ENCODE results near the gene CLRN2.
"Not testable (repeated sequence)": the region's sequence is repeated elsewhere in the genome, so short reads cannot be mapped to it uniquely, and the experiment has no call there.

Gene CLRN2

GRCh38 chr4:17546222-17546621 lies 31.3 kb downstream of the CLRN2 start:
- DNase-seq: no peak

GRCh38 chr4:17546678-17547077 lies 31.7 kb downstream of the CLRN2 start:
- DNase-seq: no peak

- DNase-seq: no peak
These were observed 35.6 kb downstream of the CLRN2 start for GRCh38 chr4:17550549-17550948.

- DNase-seq: no peak
These were observed 37.5 kb downstream of the CLRN2 start for GRCh38 chr4:17552427-17552826.

DNA sequence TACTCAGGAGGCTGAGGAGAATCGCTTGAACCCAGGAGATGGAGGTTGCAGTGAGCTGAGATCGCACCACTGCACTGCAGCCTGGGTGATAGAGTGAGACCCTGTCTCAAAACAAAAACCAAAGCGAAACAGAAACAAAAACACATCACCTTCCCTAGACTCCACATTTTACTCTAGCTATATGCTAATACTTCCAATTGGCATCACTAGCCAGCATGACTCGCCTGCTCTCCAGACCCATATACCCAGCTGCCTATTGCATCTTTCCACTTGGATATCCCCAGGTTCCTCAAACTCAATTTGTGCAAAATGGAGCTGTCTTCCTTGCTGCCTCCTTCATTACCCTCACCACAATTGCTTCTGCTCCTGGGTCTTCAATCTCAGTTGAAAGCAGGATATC lies 39.6 kb downstream of the CLRN2 start:
- DNase-seq: no peak

DNA sequence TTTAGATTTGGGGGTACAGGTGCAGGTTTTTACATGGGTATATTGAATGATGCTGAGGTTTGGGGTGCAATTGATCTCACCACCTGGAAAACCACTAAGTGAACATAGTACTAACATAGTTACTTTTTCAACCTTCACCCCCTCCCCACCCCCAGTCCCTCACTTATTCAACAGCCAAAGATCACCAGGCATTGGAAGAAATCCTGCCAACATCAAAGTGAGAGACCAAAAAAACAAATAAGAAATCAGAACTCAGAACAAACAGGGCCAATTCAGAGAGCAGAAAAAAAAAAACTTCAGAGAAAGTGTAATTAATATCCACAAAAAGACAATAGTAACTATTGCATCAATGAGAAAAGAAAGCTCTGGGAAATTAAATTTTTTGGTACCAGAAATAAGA lies 41.5 kb downstream of the CLRN2 start:
- no peak for DNase-seq

DNA sequence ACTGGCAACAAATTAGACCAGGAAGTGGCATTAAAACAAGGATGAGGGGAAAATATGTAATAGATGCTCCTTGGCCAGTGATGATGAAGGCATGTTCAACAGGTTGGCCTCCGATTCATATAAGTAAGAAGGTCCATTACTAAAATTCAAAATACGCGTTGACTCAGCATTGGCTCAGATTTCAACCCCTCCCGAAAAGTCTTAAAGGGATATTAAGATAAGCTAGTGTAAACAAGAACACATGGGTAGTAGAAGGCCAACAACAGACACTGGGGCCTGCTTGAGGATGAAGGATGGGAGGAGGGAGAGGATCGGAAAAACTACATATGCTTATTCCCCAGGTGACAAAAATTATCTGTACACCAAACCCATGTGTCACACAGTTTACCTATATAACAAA lies 42.9 kb downstream of the CLRN2 start:
- DNase-seq: no peak

DNA sequence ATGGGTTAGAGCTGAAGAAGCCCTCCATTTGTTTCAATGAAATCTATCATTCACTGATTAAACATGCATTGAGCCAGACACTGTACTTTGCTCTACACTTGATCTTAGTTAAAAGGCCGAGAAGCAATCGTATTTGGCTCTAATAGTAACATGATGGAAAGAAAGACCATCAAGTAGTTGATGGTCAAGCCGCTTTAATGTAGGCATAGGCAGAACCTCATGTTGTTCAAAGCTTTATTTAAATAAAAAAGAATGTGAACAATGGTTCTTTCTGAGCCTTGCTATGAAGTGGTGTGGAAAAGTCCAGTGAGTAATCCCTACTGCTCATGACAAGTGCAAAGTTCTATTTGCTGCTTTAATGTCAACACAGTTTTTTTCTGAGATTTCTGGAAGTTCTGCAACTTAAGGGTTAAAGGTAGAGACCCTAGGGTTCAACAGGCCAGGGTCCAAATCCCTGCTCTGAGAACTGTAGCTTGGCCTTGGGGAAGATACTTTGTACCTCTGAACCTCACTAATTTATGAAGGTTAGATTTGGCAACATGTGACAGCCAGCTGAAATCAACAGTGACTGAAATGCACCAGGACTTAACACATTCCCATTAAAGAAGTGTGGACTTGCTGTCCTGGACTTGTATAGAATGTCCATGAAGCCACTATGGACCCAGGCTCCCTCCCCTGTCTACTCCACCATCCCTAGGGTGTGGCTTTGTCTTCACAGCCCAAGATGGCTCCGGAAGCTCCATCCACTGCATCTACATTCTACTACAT lies 44.2 kb downstream of the CLRN2 start:
- DNase-seq: no peak

DNA sequence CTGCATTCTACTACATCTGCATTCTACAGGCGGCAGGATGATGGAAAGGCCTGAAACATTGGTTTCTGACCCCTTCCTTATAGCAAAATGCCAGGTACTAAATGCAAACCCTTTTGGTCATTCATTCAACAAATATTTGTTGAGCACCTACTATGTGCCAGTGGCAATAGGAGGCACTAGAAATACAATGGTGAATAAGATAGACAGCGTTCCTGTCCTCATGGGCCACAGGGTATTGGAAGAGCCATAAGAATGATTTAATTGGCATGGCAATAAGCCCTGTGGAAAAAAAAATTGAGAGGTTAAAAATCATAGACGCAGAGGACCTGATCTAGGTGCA lies 44.7 kb downstream of the CLRN2 start:
- no peak for DNase-seq

DNA sequence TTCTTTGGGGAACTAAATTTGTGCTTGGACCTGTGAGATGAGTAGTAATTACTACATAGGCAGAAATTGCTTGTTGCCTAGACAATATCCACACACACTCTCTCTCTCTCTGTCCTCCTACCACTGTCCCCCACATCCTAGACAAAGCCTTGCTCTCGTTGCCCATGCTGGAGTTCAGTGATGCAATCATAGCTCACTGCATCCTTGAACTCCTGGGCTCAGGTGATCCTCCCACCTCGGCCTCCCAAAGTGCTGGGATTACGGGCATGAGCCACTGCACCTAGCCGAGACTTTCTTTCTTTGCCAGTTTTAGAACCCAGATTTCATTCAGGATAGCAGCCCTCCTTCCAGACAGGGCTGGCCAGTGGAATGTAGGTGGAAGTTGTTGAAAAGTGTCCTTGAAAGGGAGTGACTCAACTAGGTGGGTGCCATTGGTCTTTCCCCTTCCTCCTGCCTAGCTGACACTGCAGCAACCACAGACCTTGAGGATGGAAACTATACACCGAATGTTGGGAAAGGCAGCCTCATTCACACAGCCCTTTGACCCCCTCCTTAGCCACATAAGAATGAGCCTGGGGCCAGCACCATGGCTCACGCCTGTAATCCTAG lies 45.2 kb downstream of the CLRN2 start:
- no peak for DNase-seq

- no peak for DNase-seq
These were observed 46.4 kb downstream of the CLRN2 start for GRCh38 chr4:17561195-17561909.

- peak in 1 of 2 experiments; percentile 17 for DNase-seq
These were observed 47.2 kb downstream of the CLRN2 start for GRCh38 chr4:17562157-17562556.

DNA sequence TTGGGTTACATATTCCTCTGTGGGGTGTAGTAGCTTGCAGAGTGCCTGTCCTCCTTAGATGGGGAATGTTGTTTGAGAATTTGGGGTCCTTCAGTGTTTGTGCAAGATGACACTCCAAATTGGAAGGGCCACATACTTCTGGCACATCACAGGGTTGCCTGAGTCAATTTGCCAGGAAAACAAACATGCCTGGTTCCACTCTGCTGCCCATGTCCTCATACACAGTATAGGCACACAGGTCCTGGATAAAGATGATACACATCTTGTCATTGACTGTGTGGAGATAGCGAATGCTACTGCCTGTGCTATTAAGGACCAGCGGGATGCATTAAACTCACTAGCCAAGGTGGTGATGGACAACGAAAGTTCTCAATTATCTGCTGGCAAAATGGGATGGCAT lies 50.9 kb downstream of the CLRN2 start:
- no peak for DNase-seq

DNA sequence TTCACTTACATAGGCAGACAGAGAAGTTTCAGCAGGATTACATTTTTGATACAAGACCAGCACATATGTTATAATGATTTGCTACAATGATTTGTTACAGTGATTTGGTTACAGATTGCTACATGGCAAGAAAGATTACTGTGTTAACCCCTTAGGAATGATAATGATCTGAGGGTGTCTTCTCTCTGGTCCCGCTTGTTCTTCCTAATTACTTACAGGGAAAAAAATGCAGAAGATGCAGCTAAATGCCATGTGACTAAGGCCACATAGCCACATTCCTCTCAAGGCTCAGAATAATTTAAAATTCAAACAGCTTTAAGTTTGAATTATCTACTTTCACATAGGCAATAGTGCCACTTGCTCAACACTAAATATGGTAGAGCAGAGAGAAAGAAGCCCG lies 52.3 kb downstream of the CLRN2 start:
- no peak for DNase-seq

- DNase-seq: no peak
These were observed 59.2 kb downstream of the CLRN2 start for GRCh38 chr4:17574206-17574605.

DNA sequence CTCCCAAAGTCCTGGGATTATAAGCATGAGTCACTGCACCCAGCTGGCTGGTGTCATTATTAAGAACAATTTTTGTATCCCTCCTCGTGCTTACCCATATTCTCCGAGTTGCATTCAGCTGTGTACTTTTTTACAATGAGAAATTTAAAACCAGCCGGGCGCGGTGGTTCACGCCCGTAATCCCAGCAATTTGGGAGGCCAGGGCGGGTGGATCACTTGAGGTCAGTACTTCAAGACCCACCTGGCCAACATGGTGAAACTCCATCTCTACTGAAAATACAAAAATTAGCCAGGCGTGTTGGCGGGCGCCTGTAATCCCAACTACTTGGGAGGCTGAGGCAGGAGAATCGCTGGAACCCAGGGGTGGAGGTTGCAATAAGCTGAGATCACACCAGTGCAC lies 60.2 kb downstream of the CLRN2 start:
- DNase-seq: not testable (repeated sequence)
